Calu3 (cell line): ENCODE measurements around the gene WDR93. TPM values are rescaled to one million over a fixed set of nuclear protein-coding genes. Genes with fewer than 3 reads are reported as not detected.

ENCODE experiments used
- BruUV-seq: library from RNA; stranded (reverse); fragments of 400-500 nt; replicated peaks from 2 replicates; lab custom pipeline; 2021; lab: Mats Ljungman, UMichigan
- CTCF ChIA-PET: fragments of 300-600 bp; sonication (Branson Sonifier 250); formaldehyde crosslinking; loops from one replicate; lab custom pipeline; 2022; ENCODE audit warnings: antibody characterized with exemption; lab: Charles Lee
- DNase-seq: peaks from one replicate; pipeline ENCODE4 v3.0.0; 2022
- H3K27ac Mint-ChIP-seq: one replicate; pipeline ENCODE4 v1.8.0; 2022; ENCODE audit warnings: mixed read lengths; ENCODE audit not compliant: unreplicated experiment
- H3K27me3 Mint-ChIP-seq: one replicate; pipeline ENCODE4 v1.8.0; 2022; ENCODE audit warnings: mixed read lengths; ENCODE audit not compliant: unreplicated experiment
- H3K36me3 Mint-ChIP-seq: one replicate; pipeline ENCODE4 v1.8.0; 2022; ENCODE audit warnings: mild to moderate bottlenecking, moderate library complexity, mixed read lengths; ENCODE audit not compliant: insufficient read depth, unreplicated experiment
- H3K4me1 Mint-ChIP-seq: one replicate; pipeline ENCODE4 v1.8.0; 2022; ENCODE audit warnings: mild to moderate bottlenecking, low read depth, mixed read lengths; ENCODE audit not compliant: unreplicated experiment
- H3K4me3 Mint-ChIP-seq: one replicate; pipeline ENCODE4 v1.8.0; 2022; ENCODE audit warnings: mild to moderate bottlenecking, low read depth, moderate library complexity, mixed read lengths; ENCODE audit not compliant: unreplicated experiment
- H3K9me3 Mint-ChIP-seq: one replicate; pipeline ENCODE4 v1.8.0; 2022; ENCODE audit warnings: low read depth, mixed read lengths; ENCODE audit not compliant: unreplicated experiment
- CTCF ChIP-seq: fragments of 200-600 bp; IDR thresholded peaks from one replicate; pipeline ENCODE4 v1.8.0; 2022; ENCODE audit warnings: antibody characterized with exemption; ENCODE audit not compliant: unreplicated experiment
- intact Hi-C: fragments of 100-400 bp; cut with micrococcal nuclease; formaldehyde crosslinking; loops from one replicate; pipeline ENCODE4 v1.10.0; 2022; ENCODE audit not compliant: unreplicated experiment
- total RNA-seq: library from RNA; stranded (reverse); gene quantifications from 2 replicates; pipeline ENCODE4 v1.2.3, GENCODE V29; 2022

The WDR93 gene
- total RNA-seq, 1 experiment from 2014 or later = not detected

- no peak for TF ChIP-seq CTCF
- peaks cover 30% of the 10 kb centered on the region for H3K4me1 Mint-ChIP-seq
- H3K36me3 Mint-ChIP-seq = no peaks in the 10 kb centered on the region
- DNase-seq = no peak
- no peaks in the 10 kb centered on the region for H3K9me3 Mint-ChIP-seq
- intact Hi-C loops = no loop called here
- BruUV-seq = no TSS peak
- no peaks in the 10 kb centered on the region for H3K27me3 Mint-ChIP-seq
- no peak overlapping the region for H3K27ac Mint-ChIP-seq
- H3K4me3 Mint-ChIP-seq = no peak overlapping the region
- CTCF ChIA-PET = interaction anchor here (1.0 to 1.4 kb wide), 2 partner anchors 8 to 109 kb away, joined by 3 to 5 read pairs; no protein-coding TSS in a partner anchor
Measured at GRCh38 chr15:89765694-89766093, 75.1 kb downstream of the WDR93 start.

- H3K4me1 Mint-ChIP-seq = peaks cover 21% of the 10 kb centered on the region
- no peaks in the 10 kb centered on the region for H3K36me3 Mint-ChIP-seq
- H3K27ac Mint-ChIP-seq = no peak overlapping the region
- no peak overlapping the region for H3K4me3 Mint-ChIP-seq
- H3K9me3 Mint-ChIP-seq = no peaks in the 10 kb centered on the region
- no peak for DNase-seq
- BruUV-seq = no TSS peak
- no peaks in the 10 kb centered on the region for H3K27me3 Mint-ChIP-seq
- CTCF ChIA-PET = interaction anchor here (1.3 to 1.4 kb wide), 2 partner anchors 16 to 108 kb away, joined by 3 to 5 read pairs; partner anchors contain the start of gene MESP1
- intact Hi-C loops = loop anchor here (1.0 kb wide), 1 partner anchor 48 kb away; no protein-coding TSS in a partner anchor
- TF ChIP-seq CTCF = no peak
Measured at GRCh38 chr15:89766357-89767311, 76.0 kb downstream of the WDR93 start.

GRCh38 chr15:89767411-89767915, 76.9 kb downstream of the WDR93 start:
- Mint-ChIP-seq H3K27me3 (no peaks in the 10 kb centered on the region), H3K27ac (no peak overlapping the region), H3K4me3 (no peak overlapping the region), H3K36me3 (no peaks in the 10 kb centered on the region), H3K4me1 (peaks cover 15% of the 10 kb centered on the region), H3K9me3 (no peaks in the 10 kb centered on the region)
- TF ChIP-seq CTCF = no peak
- CTCF ChIA-PET = interaction anchor here (0.8 to 1.3 kb wide), 2 partner anchors 17 to 55 kb away, joined by 3 to 4 read pairs; partner anchors contain the start of gene MESP1
- BruUV-seq = no TSS peak
- intact Hi-C loops = loop anchor here (1.0 kb wide), 1 partner anchor 49 kb away; no protein-coding TSS in a partner anchor
- DNase-seq = no peak

GRCh38 chr15:89768071-89768500, 77.5 kb downstream of the WDR93 start:
- TF ChIP-seq CTCF = no peak
- Mint-ChIP-seq H3K9me3 (no peaks in the 10 kb centered on the region), H3K36me3 (peaks cover 5% of the 10 kb centered on the region), H3K27me3 (no peaks in the 10 kb centered on the region), H3K4me1 (peaks cover 15% of the 10 kb centered on the region), H3K4me3 (no peak overlapping the region), H3K27ac (peak overlapping the region; percentile 15)
- intact Hi-C loops = no loop called here
- no TSS peak for BruUV-seq
- DNase-seq = no peak
- CTCF ChIA-PET = interaction anchor here (0.6 to 1.3 kb wide), 4 partner anchors 18 to 287 kb away, joined by 3 to 4 read pairs (median 4); partner anchors contain the start of gene MESP1
